HL-60/S4 treated with phorbol 12-myristate 13-acetate at 8.2 ng/mL for 4 days and 3 days (cell line): ENCODE measurements around the gene NSUN6.

ENCODE experiments used
- in situ Hi-C: fragments of 300-500 bp; cut with MboI; formaldehyde crosslinking; loops from 2 replicates; pipeline ENCODE4 v1.15.0; 2022; ENCODE audit warnings: low sequenced_read_pairs

Gene NSUN6

DNA sequence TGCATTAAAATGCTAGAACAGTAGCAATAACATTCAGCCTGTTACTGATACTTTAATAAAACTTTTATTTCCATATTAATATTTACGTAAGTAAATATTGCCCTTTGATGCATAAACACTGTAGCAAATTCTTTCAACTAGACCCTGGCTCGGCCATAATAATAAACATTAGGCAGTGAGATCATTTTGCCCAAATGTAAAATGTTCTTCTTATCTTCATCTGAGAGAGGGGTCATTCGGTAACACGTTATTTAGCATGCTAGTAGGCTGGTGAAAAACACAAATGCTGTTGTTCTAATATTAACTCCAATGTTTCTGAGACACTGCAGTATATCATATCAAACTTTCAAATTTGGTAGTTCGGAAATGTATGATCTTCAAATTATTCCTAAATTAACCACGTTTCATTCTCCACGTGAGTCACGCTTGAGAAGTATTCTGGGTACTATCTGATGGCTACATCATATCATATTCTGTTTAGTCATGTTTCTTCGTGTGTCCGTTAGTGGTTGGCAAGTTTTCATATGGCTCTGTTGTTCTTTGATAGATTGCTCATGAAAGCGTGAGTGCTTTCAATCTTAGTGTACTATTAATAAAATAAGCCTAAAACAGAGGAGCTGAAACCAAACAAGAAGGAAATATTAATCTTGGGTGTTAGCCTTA is 145.8 kb downstream of the NSUN6 start:
- in situ Hi-C loops: no loop called here

DNA sequence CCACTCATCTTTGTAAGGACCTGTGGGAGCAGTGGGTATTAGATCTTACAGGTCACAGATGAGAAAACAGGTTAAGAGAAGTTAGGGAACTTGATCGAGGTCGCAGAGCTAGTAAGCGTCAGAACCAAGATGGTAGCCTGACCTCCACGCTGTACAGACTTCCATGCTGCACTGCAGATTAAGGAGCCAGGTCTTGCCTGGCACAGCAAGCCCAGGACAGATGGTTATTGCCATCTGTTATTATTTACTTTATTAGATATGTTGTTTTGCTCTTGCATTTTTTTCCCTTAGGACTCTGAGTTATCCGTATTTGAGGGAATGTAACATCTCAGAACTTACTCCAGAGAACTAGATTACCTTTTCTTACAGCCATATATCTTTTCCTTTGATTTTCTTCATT is 147.2 kb downstream of the NSUN6 start:
- in situ Hi-C loops: no loop called here

DNA sequence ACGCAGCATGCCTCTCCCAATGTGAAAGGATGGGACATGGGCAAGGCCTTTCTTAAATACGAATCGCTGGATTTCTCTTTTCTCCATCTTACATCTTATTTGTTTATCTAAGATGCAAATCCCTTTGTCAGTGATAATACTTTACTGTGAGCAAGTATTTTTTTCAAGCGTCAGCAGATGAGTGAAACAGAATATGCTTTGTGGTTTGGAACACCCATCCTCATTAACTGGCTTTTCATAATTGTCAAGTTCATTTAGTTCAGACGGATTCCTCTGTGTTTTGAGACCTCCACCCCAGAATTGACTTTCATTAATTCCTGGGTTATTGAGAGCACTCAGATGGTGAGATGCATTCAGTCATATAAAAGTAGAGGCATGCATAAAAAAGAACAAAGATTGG is 149.8 kb downstream of the NSUN6 start:
- in situ Hi-C loops: no loop called here

DNA sequence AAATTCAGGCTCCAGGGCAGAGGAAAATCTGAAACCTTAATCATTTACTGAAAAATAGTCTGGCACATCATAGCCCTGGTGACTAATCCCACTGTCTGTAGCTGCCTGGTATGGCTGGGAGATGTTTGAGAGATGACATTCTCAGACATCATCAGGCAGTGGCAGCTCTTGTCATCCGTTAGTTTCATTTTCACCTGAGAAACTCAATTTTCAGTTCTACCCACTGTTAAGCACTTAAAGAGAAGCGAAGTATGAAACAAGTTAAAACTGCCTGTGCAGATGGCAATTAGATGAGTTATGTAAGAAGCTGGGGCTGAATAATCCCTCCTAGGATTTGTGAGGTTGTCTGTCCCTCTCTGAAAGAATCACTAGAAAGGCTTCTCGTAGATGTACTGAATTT is 150.2 kb downstream of the NSUN6 start:
- in situ Hi-C loops: no loop called here

DNA sequence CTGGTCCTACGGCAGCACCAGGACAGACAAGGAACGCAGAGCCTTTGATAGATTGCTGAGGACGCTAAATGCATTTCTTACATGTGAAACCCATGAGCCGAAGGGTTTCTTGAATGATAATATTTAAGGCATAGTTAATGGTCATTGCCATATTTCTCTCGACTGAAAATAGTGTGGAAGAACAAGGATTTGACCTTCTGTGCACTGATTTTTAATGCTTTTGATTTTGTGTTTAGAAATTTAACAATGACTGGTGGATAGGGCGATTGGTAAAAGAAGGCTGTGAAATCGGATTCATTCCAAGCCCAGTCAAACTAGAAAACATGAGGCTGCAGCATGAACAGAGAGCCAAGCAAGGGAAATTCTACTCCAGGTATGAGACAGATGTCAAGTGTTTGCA is 150.8 kb downstream of the NSUN6 start:
- in situ Hi-C loops: no loop called here

DNA sequence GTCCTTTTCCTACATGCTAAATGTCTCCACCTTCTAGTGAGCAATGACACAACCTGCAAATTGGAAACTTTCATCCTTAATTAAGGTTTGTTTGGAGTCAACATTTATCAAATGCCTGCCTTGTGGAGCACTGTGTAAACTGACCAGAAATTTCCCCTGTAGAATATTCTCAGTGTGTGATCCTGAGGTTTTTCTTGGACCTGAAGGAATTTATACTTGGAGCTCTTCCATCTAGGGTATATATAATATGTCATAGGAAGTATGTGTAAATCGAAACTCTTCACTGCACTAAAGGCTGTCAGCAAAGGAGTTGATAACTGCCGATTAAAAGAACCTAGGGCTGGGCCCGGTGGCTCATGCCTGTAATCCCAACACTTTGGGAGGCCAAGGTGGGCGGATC is 152.4 kb downstream of the NSUN6 start:
- in situ Hi-C loops: no loop called here

DNA sequence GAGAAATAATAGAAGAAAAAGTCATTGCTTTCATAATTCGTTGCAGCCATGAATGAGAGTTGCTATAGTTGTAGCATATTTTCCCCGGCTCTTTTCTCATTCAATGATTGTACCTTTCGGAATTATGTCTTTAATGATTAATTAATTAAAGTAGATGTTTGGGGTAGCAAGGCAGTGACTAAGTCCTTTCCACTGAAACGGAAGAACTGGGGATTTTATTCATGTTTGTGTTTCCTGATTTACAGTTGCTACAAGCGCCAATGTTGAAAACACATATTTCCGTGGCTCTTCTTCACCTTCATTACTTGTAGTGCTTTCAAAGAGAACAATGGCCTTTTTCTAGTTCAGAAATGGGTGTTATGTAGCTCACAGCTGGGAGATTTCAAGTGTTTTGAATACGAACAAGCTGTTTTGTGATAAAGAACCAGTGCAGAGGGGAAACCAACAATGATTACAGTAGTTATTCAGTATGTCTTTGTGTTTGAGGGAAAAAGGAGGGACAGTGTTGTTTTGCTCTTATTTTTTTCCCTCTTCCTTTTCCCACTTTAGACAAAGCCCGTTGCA is 153.5 kb downstream of the NSUN6 start:
- in situ Hi-C loops: no loop called here
